HFF-Myc (cell line): ENCODE data around the gene BICC1.
A peak's percentile ranks its signal among the peaks of the same experiment; 100 is the strongest.

Source experiments
- DNase-seq: peaks from one replicate; pipeline ENCODE4 v3.0.0-alpha.2; 2011; ENCODE audit warnings: low read depth; ENCODE audit errors: extremely low read depth
- H3K4me3 ChIP-seq: replicated peaks from 2 replicates; pipeline ENCODE4 v1.5.1; 2011; ENCODE audit warnings: low read depth, mild to moderate bottlenecking, control low read depth, low read length
- TF ChIP-seq, protein P1 (sequence below): IDR thresholded peaks from 2 replicates; pipeline ENCODE4 v1.5.1; 2012; ENCODE audit warnings: mild to moderate bottlenecking, low read depth, low read length, control low read depth; ENCODE audit errors: missing control alignments

Gene BICC1

DNA sequence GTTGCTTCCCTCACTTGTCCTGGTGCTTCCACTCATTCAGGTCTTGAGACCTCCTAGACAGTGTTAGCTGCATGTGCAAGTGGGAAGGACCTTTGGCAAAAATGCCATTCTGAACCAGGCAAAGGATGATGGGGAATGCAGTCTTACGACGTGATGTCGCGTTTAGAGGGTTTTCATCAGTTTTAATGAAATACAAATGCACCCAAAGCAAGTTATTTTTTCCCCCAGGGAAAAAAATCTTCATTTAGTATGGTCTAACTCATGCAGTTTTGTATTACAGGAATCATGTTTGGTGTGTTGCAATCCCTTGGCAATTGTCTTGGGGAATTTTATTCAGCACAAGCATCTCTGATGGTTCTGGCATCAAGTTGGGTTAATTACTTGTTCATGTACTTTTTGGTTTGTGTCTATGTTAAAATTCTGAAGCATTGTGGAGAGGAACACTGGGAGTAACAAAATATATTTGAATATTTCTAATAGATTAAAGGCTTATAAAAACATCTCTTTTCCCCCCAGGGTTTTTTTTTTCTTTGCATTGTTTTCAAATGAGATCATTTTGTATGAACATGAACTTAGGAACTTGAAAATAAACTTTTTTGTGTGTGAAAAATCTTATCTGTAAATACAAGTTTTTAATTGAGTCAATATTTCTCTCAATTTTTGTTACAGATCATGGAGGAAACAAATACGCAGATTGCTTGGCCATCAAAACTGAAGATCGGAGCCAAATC, 188.9 kb downstream of the BICC1 start:
- peak; percentile 75 for DNase-seq
- TF ChIP-seq, protein P1, sequence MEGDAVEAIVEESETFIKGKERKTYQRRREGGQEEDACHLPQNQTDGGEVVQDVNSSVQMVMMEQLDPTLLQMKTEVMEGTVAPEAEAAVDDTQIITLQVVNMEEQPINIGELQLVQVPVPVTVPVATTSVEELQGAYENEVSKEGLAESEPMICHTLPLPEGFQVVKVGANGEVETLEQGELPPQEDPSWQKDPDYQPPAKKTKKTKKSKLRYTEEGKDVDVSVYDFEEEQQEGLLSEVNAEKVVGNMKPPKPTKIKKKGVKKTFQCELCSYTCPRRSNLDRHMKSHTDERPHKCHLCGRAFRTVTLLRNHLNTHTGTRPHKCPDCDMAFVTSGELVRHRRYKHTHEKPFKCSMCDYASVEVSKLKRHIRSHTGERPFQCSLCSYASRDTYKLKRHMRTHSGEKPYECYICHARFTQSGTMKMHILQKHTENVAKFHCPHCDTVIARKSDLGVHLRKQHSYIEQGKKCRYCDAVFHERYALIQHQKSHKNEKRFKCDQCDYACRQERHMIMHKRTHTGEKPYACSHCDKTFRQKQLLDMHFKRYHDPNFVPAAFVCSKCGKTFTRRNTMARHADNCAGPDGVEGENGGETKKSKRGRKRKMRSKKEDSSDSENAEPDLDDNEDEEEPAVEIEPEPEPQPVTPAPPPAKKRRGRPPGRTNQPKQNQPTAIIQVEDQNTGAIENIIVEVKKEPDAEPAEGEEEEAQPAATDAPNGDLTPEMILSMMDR, result no peak

GRCh38 chr10:58704226-58704625, 191.6 kb downstream of the BICC1 start:
- no peak for DNase-seq
- TF ChIP-seq, protein P1, result no peak
- no peak overlapping the region for H3K4me3 ChIP-seq

More for the DNA sequence above, 188.9 kb downstream of the BICC1 start:
- H3K4me3 ChIP-seq, result no peak overlapping the region

DNA sequence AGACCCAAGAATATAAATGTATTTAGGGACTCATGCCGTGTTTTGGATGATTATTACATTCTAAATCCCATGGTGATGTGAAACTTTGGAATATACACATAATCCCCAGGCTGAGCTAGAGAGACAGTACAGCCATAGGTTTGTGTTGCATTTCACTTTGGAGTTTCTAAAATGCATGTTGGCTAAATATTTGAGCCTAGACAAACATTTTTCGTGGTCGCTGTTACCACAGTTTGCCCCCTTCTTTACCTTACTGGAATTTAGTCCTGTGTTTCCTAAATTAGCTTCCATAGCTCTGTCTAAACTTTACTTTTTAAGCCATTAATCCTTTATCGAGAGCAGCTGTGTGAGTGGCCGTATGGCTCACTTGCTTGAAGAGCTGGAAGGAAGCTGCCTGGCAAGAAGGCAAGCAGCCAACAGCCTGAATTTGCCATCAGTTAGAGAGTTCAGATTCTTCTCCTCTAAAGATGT, 192.0 kb downstream of the BICC1 start:
- H3K4me3 ChIP-seq, result no peak overlapping the region
- DNase-seq, result no peak
- TF ChIP-seq, protein P1, result no peak

- DNase-seq, result no peak
- TF ChIP-seq, protein P1, result no peak
- H3K4me3 ChIP-seq, result no peak overlapping the region
Measured at GRCh38 chr10:58706836-58707235, 194.2 kb downstream of the BICC1 start.

GRCh38 chr10:58712141-58712540, 199.5 kb downstream of the BICC1 start:
- TF ChIP-seq, protein P1, result no peak
- H3K4me3 ChIP-seq, result no peak overlapping the region
- no peak for DNase-seq

GRCh38 chr10:58712982-58713381, 200.3 kb downstream of the BICC1 start:
- TF ChIP-seq, protein P1, result peak; percentile 9
- no peak for DNase-seq
- H3K4me3 ChIP-seq, result no peak overlapping the region
